GM12878 (cell line): ENCODE data around the gene PRRX2. TPM values are rescaled to one million over a fixed set of nuclear protein-coding genes. Genes with fewer than 3 reads are reported as not detected.

Experiments
- ATAC-seq: fragments of 200-7000 bp; cut with Tn5 transposase; 3 replicates; pipeline ENCODE4 v1.9.1; 2020; ENCODE audit warnings: mild to moderate bottlenecking, moderate library complexity
- BruUV-seq: library from RNA; stranded (reverse); fragments of 400-500 nt; replicated peaks from 2 replicates; lab custom pipeline; 2021; lab: Mats Ljungman, UMichigan
- CTCF ChIA-PET: fragments of 300-600 bp; sonication (Branson Sonifier 250); formaldehyde crosslinking; extraction: SDS; loops from one replicate; lab custom pipeline; 2021; ENCODE audit warnings: inconsistent platforms; lab: Yijun Ruan, JAX
- POLR2A ChIA-PET: fragments of 350-600 bp; formaldehyde crosslinking; extraction: SDS; loops from one replicate; lab custom pipeline; 2021; ENCODE audit warnings: inconsistent platforms; lab: Charles Lee
- RAD21 ChIA-PET: fragments of 300-600 bp; sonication (Branson Sonifier 250); formaldehyde crosslinking; loops from one replicate; lab custom pipeline; 2023; ENCODE audit warnings: antibody characterized with exemption; ENCODE audit not compliant: unreplicated experiment; lab: Charles Lee
- SMC1A ChIA-PET: fragments of 300-600 bp; sonication (Branson Sonifier 250); formaldehyde crosslinking; loops from one replicate; lab custom pipeline; 2023; ENCODE audit not compliant: unreplicated experiment, uncharacterized antibody; lab: Charles Lee
- DNase-seq: peaks from one replicate; pipeline ENCODE4 v3.0.0-alpha.2; 2011; ENCODE audit warnings: low read depth, low spot score
- FAIRE-seq: peaks from 3 replicates; lab custom pipeline; 2011; peaks lifted over from hg19 to GRCh38; lab: Jason Lieb, UNC
- H2AFZ ChIP-seq: 2 replicates; pipeline ENCODE4 v1.6.0; 2011; ENCODE audit warnings: low read depth, low read length, control low read depth; ENCODE audit not compliant: control insufficient read depth
- H3K27ac ChIP-seq: 2 replicates; pipeline ENCODE4 v1.5.1; 2011; ENCODE audit warnings: control low read depth; ENCODE audit not compliant: control insufficient read depth, insufficient read depth
- H3K27me3 ChIP-seq, 2 experiments: replicated peaks in 1 of 2; 2 replicates each; pipeline versions ENCODE4 v1.6.0 to v1.6.1; 2011; ENCODE audit warnings: low read length in 1 of 2; ENCODE audit not compliant: control insufficient read depth in 2 of 2, insufficient read depth in 2 of 2
- H3K36me3 ChIP-seq, 2 experiments: 2 replicates each; pipeline ENCODE4 v1.5.1; 2011; ENCODE audit warnings: low read length in 1 of 2; ENCODE audit not compliant: control insufficient read depth in 2 of 2, insufficient read depth in 2 of 2
- H3K4me1 ChIP-seq: 2 replicates; pipeline ENCODE4 v1.6.1; 2011; ENCODE audit warnings: mild to moderate bottlenecking, low read length, moderate library complexity, mixed read lengths; ENCODE audit not compliant: control insufficient read depth, insufficient read depth
- H3K4me2 ChIP-seq: 2 replicates; pipeline ENCODE4 v1.6.0; 2011; ENCODE audit warnings: control low read depth; ENCODE audit not compliant: control insufficient read depth, insufficient read depth
- H3K4me3 ChIP-seq: fragments of 200-600 bp; sonication (generic); 2 replicates; pipeline ENCODE4 v1.5.1; 2016
- H3K79me2 ChIP-seq: 2 replicates; pipeline ENCODE4 v1.6.0; 2011; ENCODE audit warnings: low read length; ENCODE audit not compliant: control insufficient read depth, insufficient read depth
- H3K9ac ChIP-seq: 2 replicates; pipeline ENCODE4 v1.8.0; 2011; ENCODE audit warnings: low read length, control low read depth, mixed read lengths; ENCODE audit not compliant: control insufficient read depth, insufficient read depth
- H3K9me3 ChIP-seq: replicated peaks from 3 replicates; pipeline ENCODE4 v1.5.1; 2011; ENCODE audit warnings: mild to moderate bottlenecking, low read length; ENCODE audit not compliant: control insufficient read depth, insufficient read depth
- H4K20me1 ChIP-seq: 2 replicates; pipeline ENCODE4 v1.6.0; 2011; ENCODE audit not compliant: control insufficient read depth, insufficient read depth
- ASH2L ChIP-seq: fragments of 300-600, 200-600 bp; sonication (generic); IDR thresholded peaks from 2 replicates; pipeline ENCODE4 v1.6.1; 2017; ENCODE audit warnings: low read depth, mild to moderate bottlenecking, borderline replicate concordance
- CEBPB ChIP-seq, 2 experiments: fragments of 150-350 bp in 1 of 2; IDR thresholded peaks; 2 replicates each; pipeline ENCODE4 v1.6.1; 2012 to 2014; ENCODE audit warnings: low read depth in 2 of 2, low read length in 2 of 2, borderline replicate concordance in 1 of 2, inconsistent platforms in 1 of 2
- CHD2 ChIP-seq: IDR thresholded peaks from 2 replicates; pipeline ENCODE4 v1.6.1; 2011; ENCODE audit warnings: low read depth, low read length, improper control_type of control experiment, borderline replicate concordance
- EGR1 ChIP-seq, 2 experiments: IDR thresholded peaks; 1 replicate in 1 of 2; 2 replicates in 1 of 2; pipeline ENCODE4 v1.6.1; 2011 to 2012; ENCODE audit warnings: low read depth in 2 of 2, low read length in 2 of 2, borderline replicate concordance in 1 of 2, mild to moderate bottlenecking in 1 of 2, moderate library complexity in 1 of 2
- FOS ChIP-seq: IDR thresholded peaks from 3 replicates; pipeline ENCODE4 v1.6.1; 2011; ENCODE audit warnings: borderline replicate concordance; ENCODE audit not compliant: insufficient read length; ENCODE audit errors: extremely low read depth
- GABPA ChIP-seq: IDR thresholded peaks from 2 replicates; pipeline ENCODE4 v1.6.1; 2014; ENCODE audit warnings: antibody characterized with exemption, low read depth, mild to moderate bottlenecking, inconsistent platforms
- GATAD2B ChIP-seq: fragments of 450-650 bp; conservative IDR thresholded peaks from 2 replicates; pipeline ENCODE4 v1.6.1; 2017; ENCODE audit warnings: low read depth, mild to moderate bottlenecking, moderate library complexity
- HSF1 ChIP-seq: fragments of 150-350 bp; IDR thresholded peaks from 2 replicates; pipeline ENCODE4 v1.6.1; 2014; ENCODE audit warnings: mild to moderate bottlenecking, low read depth, low read length
- IKZF2 ChIP-seq, 2 experiments: fragments of 450-650 bp; IDR thresholded peaks; 2 replicates each; pipeline ENCODE4 v1.6.1; 2017; ENCODE audit warnings: mild to moderate bottlenecking in 2 of 2, moderate library complexity in 2 of 2
- IRF4 ChIP-seq: IDR thresholded peaks from 2 replicates; pipeline ENCODE4 v1.6.1; 2011; ENCODE audit warnings: low read depth, low read length
- JUND ChIP-seq: IDR thresholded peaks from 2 replicates; pipeline ENCODE4 v1.6.1; 2012; ENCODE audit warnings: low read depth, mild to moderate bottlenecking, low read length, improper control_type of control experiment, moderate library complexity
- RCOR1 ChIP-seq: conservative IDR thresholded peaks from 2 replicates; pipeline ENCODE4 v1.6.1; 2012; ENCODE audit warnings: low read depth, low read length, improper control_type of control experiment
- REST ChIP-seq: IDR thresholded peaks from 2 replicates; pipeline ENCODE4 v1.6.1; 2012; ENCODE audit warnings: mild to moderate bottlenecking, low read depth, low read length
- SPI1 ChIP-seq: IDR thresholded peaks from 2 replicates; pipeline ENCODE4 v1.6.1; 2011; ENCODE audit warnings: low read depth, mild to moderate bottlenecking, low read length, moderate library complexity, borderline replicate concordance; ENCODE audit not compliant: insufficient read depth
- SREBF2 ChIP-seq: IDR thresholded peaks from 2 replicates; pipeline ENCODE4 v1.6.1; 2012; ENCODE audit warnings: mild to moderate bottlenecking, low read length
- TCF12 ChIP-seq: IDR thresholded peaks from 2 replicates; pipeline ENCODE4 v1.6.1; 2011; ENCODE audit warnings: low read depth, mild to moderate bottlenecking, low read length
- ZSCAN29 ChIP-seq: fragments of 450-650 bp; IDR thresholded peaks from 2 replicates; pipeline ENCODE4 v1.6.1; 2017; ENCODE audit warnings: mild to moderate bottlenecking, moderate library complexity
- WGBS: methylation state at CpG from one replicate; pipeline ENCODE4 v1.1.6; 2016; ENCODE audit warnings: low lambda C conversion rate; ENCODE audit not compliant: insufficient replicate concordance, insufficient coverage; ENCODE audit errors: missing lambda C conversion rate; 5-methylcytosine and 5-hydroxymethylcytosine counted together
- in situ Hi-C: fragments of 300-500 bp; cut with MboI; formaldehyde crosslinking; loops from 9 replicates; pipeline ENCODE4 v1.14.3; 2018; ENCODE audit warnings: mixed read lengths
- intact Hi-C: fragments of 100-400 bp; cut with micrococcal nuclease; formaldehyde crosslinking; loops from one replicate; pipeline ENCODE4 v1.14.2; 2022; ENCODE audit not compliant: unreplicated experiment
- polyA plus RNA-seq, 11 experiments: library from polyadenylated mRNA; depleted of rRNA in 4 of 11; unstranded in 6 of 11; stranded (reverse) in 5 of 11; fragments of >200 nt; fragmentation: Nextera tagmentation in 4 of 11; fragmentation: Illumina TruSeq in 1 of 11; extraction: Ambion mirVana in 4 of 11; extraction: Trizol in 1 of 11; gene quantifications; 1 replicate in 1 of 11; 2 replicates in 10 of 11; pipeline versions ENCODE4 v1.2.1 to v1.2.3, GENCODE V29; 2011 to 2016; ENCODE audit warnings: inconsistent platforms in 2 of 11, missing spikeins in 2 of 11, low read depth in 1 of 11
- total RNA-seq, 4 experiments: library from RNA; depleted of rRNA in 3 of 4; stranded (reverse); fragments of >200 nt in 3 of 4; fragmentation: Illumina TruSeq in 1 of 4; extraction: Trizol in 1 of 4; gene quantifications; 2 replicates each; pipeline versions ENCODE4 v1.2.1 to v1.2.3, GENCODE V29; 2013 to 2021

PRRX2 gene
- total and polyA plus RNA-seq, 10 of the 15 experiments (the other 5 are each of a cell fraction or from before 2014, with no cell fraction given): not detected

- H3K9ac ChIP-seq: peak within 1 kb of the TSS; percentile 70
- DNase-seq (peak; percentile 69), FAIRE-seq (peak; percentile 95), ATAC-seq (peak; percentile 100)
- H3K27ac ChIP-seq: peak within 1 kb of the TSS; percentile 63
- H3K4me1 ChIP-seq: peaks cover 6% of the 10 kb centered on the region; the same call in 1 of the 2 replicates
- H2AFZ ChIP-seq: peak within 1 kb of the TSS; percentile 96
- peak within 1 kb of the TSS; percentile 90 for H3K4me3 ChIP-seq
- in situ Hi-C loops: no loop called here
- WGBS: under 1% methylated on average over 82 of the region's 93 CpGs
- ChIA-PET RAD21 (interaction anchor here (1.5 kb wide), 1 partner anchor 86 kb away, joined by 4 read pairs; no protein-coding TSS in a partner anchor), SMC1A (interaction anchor here (1.3 kb wide), 1 partner anchor 16 kb away, joined by 4 read pairs; the partner anchor contains the start of gene NTMT1), POLR2A (no interaction called here), CTCF (interaction anchor here (0.5 to 2.0 kb wide), 10 partner anchors 15 to 500 kb away, joined by 3 to 13 read pairs (median 4); no protein-coding TSS in a partner anchor)
- H3K4me2 ChIP-seq: peak within 1 kb of the TSS; percentile 78
- BruUV-seq: no TSS peak
- peaks cover 15% of the 10 kb centered on the region for H3K79me2 ChIP-seq
- H3K36me3 ChIP-seq: peaks cover 10 to 18% of the 10 kb centered on the region in 2 experiments; a peak in 3 of 4 replicates
- no peaks in the 10 kb centered on the region for H3K9me3 ChIP-seq
- H3K27me3 ChIP-seq: no peaks in the 10 kb centered on the region
- H4K20me1 ChIP-seq: no peaks in the 10 kb centered on the region
- intact Hi-C loops: loop anchor here (1.0 kb wide), 1 partner anchor 142 kb away; no protein-coding TSS in a partner anchor
- 0 out of 2 replicates have a peak, but pooled peaks have one; percentile 30 for TF ChIP-seq HSF1
- peak; percentile 85 for TF ChIP-seq GATAD2B
- peak; percentile 94 for TF ChIP-seq GABPA
- TF ChIP-seq IKZF2 (IDR thresholded peaks at IDR 0.05): peak in 1 of 2 experiments; percentile 38; a peak in 1 of 4 replicates
- 0 out of 2 replicates have a peak, but pooled peaks have one; percentile 6 for TF ChIP-seq IRF4
- TF ChIP-seq SPI1: no peak
- TF ChIP-seq ZSCAN29: no peak
- TF ChIP-seq JUND: 0 out of 2 replicates have a peak, but pooled peaks have one; percentile 15
- peak; percentile 41; the same call in 1 of the 2 replicates for TF ChIP-seq CHD2
- no peak for TF ChIP-seq CEBPB (IDR thresholded peaks at IDR 0.05; ENCODE audit: borderline replicate concordance in 1 of 2, low read depth in 2 of 2, low read length in 2 of 2)
- TF ChIP-seq SREBF2: 0 out of 2 replicates have a peak, but pooled peaks have one; percentile 33
- peak; percentile 65 to 88 for TF ChIP-seq EGR1 (IDR thresholded peaks at IDR 0.05; ENCODE audit: borderline replicate concordance in 1 of 2, low read depth in 2 of 2, low read length in 2 of 2)
- TF ChIP-seq RCOR1: 0 out of 2 replicates have a peak, but pooled peaks have one; percentile 13
- peak; percentile 33; the same call in 1 of the 2 replicates for TF ChIP-seq TCF12
- TF ChIP-seq FOS: no peak
- TF ChIP-seq ASH2L: peak; percentile 68; the same call in 1 of the 2 replicates
- 0 out of 2 replicates have a peak, but pooled peaks have one; percentile 8 for TF ChIP-seq REST
Observed at GRCh38 chr9:129641750-129642585, 23.5 kb upstream of the PRRX2 start, which contains the start of gene ASB6. Gene ASB6, minus strand, starts transcription at chr9:129642151. Its CDS starts 152 bp downstream, at chr9:129641999.
